Measurements from ENCODE around the gene MYO16. TPM values are rescaled to one million over a fixed set of nuclear protein-coding genes. Genes with fewer than 3 reads are reported as not detected.

The MYO16 gene
- total and polyA plus RNA-seq, 12 donors, result 0.29 to 5.9 (median 1.4) TPM

- Histone ChIP-seq H3K27ac (no peak overlapping the region), H3K9me3 (no peaks in the 10 kb centered on the region), H3K4me3 (no peak overlapping the region), H3K36me3 (no peaks in the 10 kb centered on the region), H3K27me3 (no peaks in the 10 kb centered on the region), H3K4me1 (no peaks in the 10 kb centered on the region)
- ATAC-seq (no peak), DNase-seq (no peak)
- WGBS, 2 donors, result 63 to 72% methylated on average over 2 of the region's 2 CpGs
- TF ChIP-seq CTCF (IDR thresholded peaks at IDR 0.05), result no peak
- intact Hi-C loops (cut with DNase I), result no loop called here
Observed at GRCh38 chr13:109000207-109000606, 370.8 kb downstream of the MYO16 start.

- 82 to 85% methylated on average over 2 of the region's 2 CpGs for WGBS, 2 donors
- intact Hi-C loops (cut with DNase I), result no loop called here
- DNase-seq, result no peak
- Histone ChIP-seq H3K4me3 (no peak overlapping the region), H3K9me3 (no peaks in the 10 kb centered on the region), H3K27ac (no peak overlapping the region), H3K36me3 (no peaks in the 10 kb centered on the region), H3K4me1 (no peaks in the 10 kb centered on the region), H3K27me3 (peaks cover 0 to 2% (median 0%) of the 10 kb centered on the region in 7 donors)
- no peak for ATAC-seq
- no peak for TF ChIP-seq CTCF (IDR thresholded peaks at IDR 0.05)
Observed at GRCh38 chr13:109002934-109003333, 373.5 kb downstream of the MYO16 start.

GRCh38 chr13:109007946-109008345 lies 378.5 kb downstream of the MYO16 start:
- no peaks in the 10 kb centered on the region for H3K4me1 ChIP-seq
- WGBS, 2 donors, result 52 to 62% methylated on average over 3 of the region's 3 CpGs
- H3K27me3 ChIP-seq, result peaks cover 0 to 2% (median 0%) of the 10 kb centered on the region in 7 donors
- no peaks in the 10 kb centered on the region for H3K36me3 ChIP-seq
- ATAC-seq (no peak), DNase-seq (no peak)
- H3K4me3 ChIP-seq, result no peak overlapping the region
- no peak overlapping the region for H3K27ac ChIP-seq
- no peaks in the 10 kb centered on the region for H3K9me3 ChIP-seq
- TF ChIP-seq CTCF (IDR thresholded peaks at IDR 0.05), result no peak
- intact Hi-C loops (cut with DNase I), result no loop called here

- ATAC-seq, result no peak
- Histone ChIP-seq H3K4me3 (no peak overlapping the region), H3K9me3 (peaks cover 0 to 9% (median 0%) of the 10 kb centered on the region in 11 donors), H3K4me1 (no peaks in the 10 kb centered on the region), H3K27me3 (peaks cover 0 to 2% (median 0%) of the 10 kb centered on the region in 7 donors), H3K27ac (no peak overlapping the region), H3K36me3 (no peaks in the 10 kb centered on the region)
- no peak for TF ChIP-seq CTCF (IDR thresholded peaks at IDR 0.05)
- intact Hi-C loops (cut with DNase I), result no loop called here
- WGBS, 2 donors, result 90 to 93% methylated on average over 4 of the region's 4 CpGs
- no peak for DNase-seq
Observed at GRCh38 chr13:109009756-109010155, 380.3 kb downstream of the MYO16 start.
